Cardiac muscle cell (in vitro differentiated cells and primary cell): ENCODE results near the gene DEPDC7. TPM values are rescaled to one million over a fixed set of nuclear protein-coding genes. Genes with fewer than 3 reads are reported as not detected.
A peak's percentile ranks its signal among the peaks of the same experiment; 100 is the strongest.
"Not testable (repeated sequence)": the region's sequence is repeated elsewhere in the genome, so short reads cannot be mapped to it uniquely, and the experiment has no call there.

Experiments
- DNase-seq, 2 donors: peaks; one replicate each; pipeline versions ENCODE4 v3.0.0 to v3.0.0-alpha.2; 2010 to 2017; ENCODE audit warnings: low read depth in 1 of 2, low spot score in 1 of 2
- H3K27ac ChIP-seq: fragments of 200-600 bp; sonication (generic); 2 replicates; pipeline ENCODE4 v1.5.1; 2016
- H3K27me3 ChIP-seq: fragments of 200-600 bp; sonication (generic); 2 replicates; pipeline ENCODE4 v1.6.0; 2016; ENCODE audit warnings: control low read depth
- H3K36me3 ChIP-seq: fragments of 200-600 bp; sonication (generic); 2 replicates; pipeline ENCODE4 v1.5.1; 2016; ENCODE audit warnings: control low read depth
- H3K4me1 ChIP-seq: fragments of 200-600 bp; sonication (generic); 2 replicates; pipeline ENCODE4 v1.8.1; 2017; ENCODE audit warnings: low read depth, mild to moderate bottlenecking, mixed run types
- H3K4me3 ChIP-seq: fragments of 200-600 bp; sonication (generic); 2 replicates; pipeline ENCODE4 v1.5.1; 2016; ENCODE audit warnings: mild to moderate bottlenecking
- H3K9me3 ChIP-seq: fragments of 200-600 bp; sonication (generic); 2 replicates; pipeline ENCODE4 v1.5.1; 2017; ENCODE audit warnings: low read depth, mild to moderate bottlenecking, control low read depth
- CTCF ChIP-seq: IDR thresholded peaks from 2 replicates; pipeline ENCODE4 v1.5.1; 2012; ENCODE audit warnings: low read depth, mild to moderate bottlenecking, low read length
- polyA plus RNA-seq: library from polyadenylated mRNA; unstranded; fragments of >200 nt; fragmentation: Nextera tagmentation; extraction: Ambion mirVana; gene quantifications from 2 replicates; pipeline ENCODE4 v1.2.1, GENCODE V29; 2016
- total RNA-seq: library from RNA; depleted of rRNA; stranded (reverse); fragments of >200 nt; gene quantifications from 2 replicates; pipeline ENCODE4 v1.2.3, GENCODE V29; 2016

DEPDC7 gene
- total and polyA plus RNA-seq, 2 experiments from 2014 or later = 1.6 to 3.8 TPM

GRCh38 chr11:33027233-33027632 is 11.6 kb downstream of the DEPDC7 start:
- no peaks in the 10 kb centered on the region for H3K9me3 ChIP-seq
- no peak for TF ChIP-seq CTCF
- H3K4me3 ChIP-seq = no peak overlapping the region
- no peak for DNase-seq
- H3K27me3 ChIP-seq = no peaks in the 10 kb centered on the region
- H3K4me1 ChIP-seq = no peaks in the 10 kb centered on the region
- no peaks in the 10 kb centered on the region for H3K36me3 ChIP-seq
- H3K27ac ChIP-seq = no peak overlapping the region

GRCh38 chr11:33027846-33028536 is 12.3 kb downstream of the DEPDC7 start:
- H3K27ac ChIP-seq = no peak overlapping the region
- no peaks in the 10 kb centered on the region for H3K9me3 ChIP-seq
- TF ChIP-seq CTCF = no peak
- no peaks in the 10 kb centered on the region for H3K27me3 ChIP-seq
- peak in 1 of 2 donors; percentile 45 for DNase-seq
- H3K4me1 ChIP-seq = no peaks in the 10 kb centered on the region
- H3K4me3 ChIP-seq = no peak overlapping the region
- H3K36me3 ChIP-seq = no peaks in the 10 kb centered on the region

GRCh38 chr11:33028537-33028914 is 12.8 kb downstream of the DEPDC7 start:
- H3K4me3 ChIP-seq = no peak overlapping the region
- no peak for TF ChIP-seq CTCF
- no peak for DNase-seq
- H3K9me3 ChIP-seq = no peaks in the 10 kb centered on the region
- H3K27ac ChIP-seq = no peak overlapping the region
- H3K36me3 ChIP-seq = no peaks in the 10 kb centered on the region
- H3K27me3 ChIP-seq = no peaks in the 10 kb centered on the region
- no peaks in the 10 kb centered on the region for H3K4me1 ChIP-seq

GRCh38 chr11:33029218-33029617 is 13.5 kb downstream of the DEPDC7 start:
- not testable (repeated sequence) for H3K27me3 ChIP-seq, DNase-seq, H3K27ac ChIP-seq, H3K36me3 ChIP-seq, H3K4me3 ChIP-seq, H3K9me3 ChIP-seq, H3K4me1 ChIP-seq

- H3K9me3 ChIP-seq = no peaks in the 10 kb centered on the region
- DNase-seq = no peak
- no peak overlapping the region for H3K4me3 ChIP-seq
- H3K27ac ChIP-seq = no peak overlapping the region
- TF ChIP-seq CTCF = no peak
- no peaks in the 10 kb centered on the region for H3K36me3 ChIP-seq
- H3K27me3 ChIP-seq = no peaks in the 10 kb centered on the region
- no peaks in the 10 kb centered on the region for H3K4me1 ChIP-seq
Measured at GRCh38 chr11:33033493-33033892, 17.8 kb downstream of the DEPDC7 start.

- H3K36me3 ChIP-seq = no peaks in the 10 kb centered on the region
Measured at GRCh38 chr11:33035011-33035410, 19.3 kb downstream of the DEPDC7 start.

More at GRCh38 chr11:33035011-33035410, 19.3 kb downstream of the DEPDC7 start:
- Histone ChIP-seq H3K4me1 (no peaks in the 10 kb centered on the region), H3K27me3 (no peaks in the 10 kb centered on the region), H3K4me3 (no peak overlapping the region), H3K27ac (no peak overlapping the region), H3K9me3 (no peaks in the 10 kb centered on the region)
- TF ChIP-seq CTCF = no peak
- DNase-seq = no peak
